Measurements from ENCODE around the gene RPL22.

- no peak for TF ChIP-seq GATA2 (IDR thresholded peaks at IDR 0.05; ENCODE audit: low read depth, low read length)
- no peak for TF ChIP-seq GATA3 (IDR thresholded peaks at IDR 0.05; ENCODE audit: low read depth, low read length)
Measured at GRCh38 chr1:6239950-6240768, 40.8 kb upstream of the RPL22 start.
